WTC11 (cell line): Measurements from ENCODE around the gene MICAL1. TPM values are rescaled to one million over a fixed set of nuclear protein-coding genes. Genes with fewer than 3 reads are reported as not detected.

Experiments used
- IRF2 ChIP-seq: sonication (generic); formaldehyde crosslinking; IDR thresholded peaks from 2 replicates; pipeline ENCODE4 v1.8.0; 2022; ENCODE audit warnings: low read depth, missing genetic modification reagents, borderline replicate concordance
- MXD4 ChIP-seq: fragments of 250-450 bp; sonication (Bioruptor Pico); IDR thresholded peaks from 2 replicates; pipeline ENCODE4 v1.8.0; 2021; ENCODE audit warnings: mild to moderate bottlenecking, moderate library complexity, borderline replicate concordance
- NFATC4 ChIP-seq: fragments of 250-450 bp; sonication (Bioruptor Pico); IDR thresholded peaks from 2 replicates; pipeline ENCODE4 v1.9.0; 2021; ENCODE audit warnings: mild to moderate bottlenecking
- NR2C2 ChIP-seq: sonication (generic); formaldehyde crosslinking; IDR thresholded peaks from 2 replicates; pipeline ENCODE4 v1.8.0; 2022; ENCODE audit warnings: mild to moderate bottlenecking, missing genetic modification reagents
- NR3C1 ChIP-seq: sonication (generic); formaldehyde crosslinking; conservative IDR thresholded peaks from 2 replicates; pipeline ENCODE4 v1.8.1; 2023; ENCODE audit warnings: low read depth, mild to moderate bottlenecking, missing genetic modification reagents
- RORB ChIP-seq: fragments of 250-450 bp; sonication (Bioruptor Pico); IDR thresholded peaks from 2 replicates; pipeline ENCODE4 v1.9.0; 2021; ENCODE audit warnings: mild to moderate bottlenecking
- SMAD4 ChIP-seq: sonication (generic); formaldehyde crosslinking; IDR thresholded peaks from 2 replicates; pipeline ENCODE4 v1.8.0; 2022; ENCODE audit warnings: mild to moderate bottlenecking, missing genetic modification reagents
- SOX15 ChIP-seq: fragments of 250-450 bp; sonication (Bioruptor Pico); IDR thresholded peaks from 2 replicates; pipeline ENCODE4 v1.9.0; 2021; ENCODE audit warnings: mild to moderate bottlenecking
- TCF7 ChIP-seq: sonication (generic); formaldehyde crosslinking; IDR thresholded peaks from 2 replicates; pipeline ENCODE4 v1.8.0; 2022; ENCODE audit warnings: mild to moderate bottlenecking, low read depth, missing genetic modification reagents, moderate library complexity
- ZNF232 ChIP-seq: sonication (generic); formaldehyde crosslinking; IDR thresholded peaks from 2 replicates; pipeline ENCODE4 v1.8.0; 2022; ENCODE audit warnings: mild to moderate bottlenecking, missing genetic modification reagents
- ZNF317 ChIP-seq: sonication (generic); formaldehyde crosslinking; IDR thresholded peaks from 2 replicates; pipeline ENCODE4 v1.8.1; 2023; ENCODE audit warnings: low read depth, mild to moderate bottlenecking, moderate library complexity, missing genetic modification reagents, borderline replicate concordance
- ZNF423 ChIP-seq: fragments of 250-450 bp; sonication (Bioruptor Pico); IDR thresholded peaks from 2 replicates; pipeline ENCODE4 v2.1.2; 2022; ENCODE audit warnings: mild to moderate bottlenecking, moderate library complexity
- ZNF671 ChIP-seq: fragments of 250-450 bp; sonication (Bioruptor Pico); IDR thresholded peaks from 2 replicates; pipeline ENCODE4 v1.8.0; 2021; ENCODE audit warnings: mild to moderate bottlenecking
- total RNA-seq: library from RNA; stranded (reverse); gene quantifications from 3 replicates; pipeline ENCODE4 v1.2.3, GENCODE V29; 2021
- TF ChIP-seq, protein P1 (sequence below): fragments of 250-450 bp; sonication (Bioruptor Pico); IDR thresholded peaks from 2 replicates; pipeline ENCODE4 v1.8.0; 2021; ENCODE audit warnings: mild to moderate bottlenecking
- TF ChIP-seq, protein P2 (sequence below): fragments of 250-450 bp; sonication (Bioruptor Pico); IDR thresholded peaks from 2 replicates; pipeline ENCODE4 v2.1.2; 2022; ENCODE audit warnings: mild to moderate bottlenecking, moderate library complexity
- TF ChIP-seq, protein P3 (sequence below): fragments of 250-450 bp; sonication (Bioruptor Pico); conservative IDR thresholded peaks from 2 replicates; pipeline ENCODE4 v1.9.0; 2021; ENCODE audit warnings: mild to moderate bottlenecking
- TF ChIP-seq, protein P4 (sequence below): fragments of 250-450 bp; sonication (Bioruptor Pico); IDR thresholded peaks from 2 replicates; pipeline ENCODE4 v1.9.0; 2021; ENCODE audit warnings: mild to moderate bottlenecking, borderline replicate concordance
- TF ChIP-seq, protein P5 (sequence below): sonication (generic); formaldehyde crosslinking; IDR thresholded peaks from 2 replicates; pipeline ENCODE4 v1.8.0; 2022; ENCODE audit warnings: mild to moderate bottlenecking, missing genetic modification reagents
- TF ChIP-seq, protein P6 (sequence below): sonication (generic); formaldehyde crosslinking; IDR thresholded peaks from 2 replicates; pipeline ENCODE4 v1.8.1; 2023; ENCODE audit warnings: mild to moderate bottlenecking, missing genetic modification reagents, moderate library complexity
- TF ChIP-seq, protein P7 (sequence below): sonication (generic); formaldehyde crosslinking; IDR thresholded peaks from 2 replicates; pipeline ENCODE4 v1.8.0; 2023; ENCODE audit warnings: mild to moderate bottlenecking, missing genetic modification reagents
- TF ChIP-seq, protein P8 (sequence below): sonication (generic); formaldehyde crosslinking; IDR thresholded peaks from 2 replicates; pipeline ENCODE4 v1.8.1; 2022; ENCODE audit warnings: mild to moderate bottlenecking, missing genetic modification reagents, moderate library complexity, borderline replicate concordance
- TF ChIP-seq, protein P9 (sequence below): sonication (generic); formaldehyde crosslinking; IDR thresholded peaks from 2 replicates; pipeline ENCODE4 v1.8.1; 2023; ENCODE audit warnings: mild to moderate bottlenecking, missing genetic modification reagents, moderate library complexity

Gene MICAL1
- total RNA-seq, 1 experiment from 2014 or later, result 57.4 TPM

DNA sequence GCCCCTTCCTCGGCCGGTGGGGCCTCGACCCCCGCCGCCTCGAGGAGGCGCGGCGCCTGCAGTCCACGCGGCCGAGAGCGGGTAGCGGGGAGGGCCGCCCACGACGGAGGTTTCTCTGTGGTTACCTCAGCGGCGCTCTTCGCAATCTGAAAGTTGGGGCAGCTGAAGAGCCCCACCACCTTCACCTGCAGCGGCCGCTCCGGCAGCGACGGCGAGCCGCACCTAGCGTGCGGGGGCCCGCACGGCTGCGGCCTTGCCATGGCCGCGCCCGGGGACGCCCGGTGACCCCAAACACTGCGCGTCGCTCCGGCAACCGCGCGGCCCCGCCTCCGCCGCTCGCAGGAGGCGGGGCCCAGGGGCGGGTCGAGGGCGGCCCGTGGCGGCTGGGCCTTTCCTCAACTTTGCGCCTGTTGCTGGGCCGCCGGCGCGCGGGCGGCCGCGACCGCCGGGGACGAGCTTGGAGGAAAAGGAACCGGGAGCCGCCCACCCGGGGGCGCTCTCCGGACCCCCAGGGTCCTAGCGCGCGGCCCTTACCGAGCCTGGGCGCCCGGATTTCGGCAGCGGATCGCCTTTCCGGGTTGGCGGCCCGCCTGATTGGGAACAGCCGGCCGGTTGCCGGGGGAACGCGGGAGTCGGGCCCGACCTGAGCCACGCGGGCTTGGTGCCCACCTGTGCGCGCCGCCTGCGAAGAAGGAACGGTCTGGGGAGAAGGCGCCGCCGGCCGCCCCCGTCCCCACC lies 15.1 kb downstream of the MICAL1 start, which contains the start of the genes PPIL6 and SMPD2 (continued):
- TF ChIP-seq, protein P1, sequence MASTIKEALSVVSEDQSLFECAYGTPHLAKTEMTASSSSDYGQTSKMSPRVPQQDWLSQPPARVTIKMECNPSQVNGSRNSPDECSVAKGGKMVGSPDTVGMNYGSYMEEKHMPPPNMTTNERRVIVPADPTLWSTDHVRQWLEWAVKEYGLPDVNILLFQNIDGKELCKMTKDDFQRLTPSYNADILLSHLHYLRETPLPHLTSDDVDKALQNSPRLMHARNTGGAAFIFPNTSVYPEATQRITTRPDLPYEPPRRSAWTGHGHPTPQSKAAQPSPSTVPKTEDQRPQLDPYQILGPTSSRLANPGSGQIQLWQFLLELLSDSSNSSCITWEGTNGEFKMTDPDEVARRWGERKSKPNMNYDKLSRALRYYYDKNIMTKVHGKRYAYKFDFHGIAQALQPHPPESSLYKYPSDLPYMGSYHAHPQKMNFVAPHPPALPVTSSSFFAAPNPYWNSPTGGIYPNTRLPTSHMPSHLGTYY (CRISPR knock-in tag), result no peak
- TF ChIP-seq MXD4 (CRISPR knock-in tag) (no peak), IRF2 (no peak), ZNF232 (CRISPR knock-in tag) (peak; percentile 43; the same call in 1 of the 2 replicates), ZNF671 (no peak), RORB (CRISPR knock-in tag) (no peak), SMAD4 (CRISPR knock-in tag) (no peak), ZNF317 (CRISPR knock-in tag) (peak; percentile 20; the same call in 1 of the 2 replicates), NR3C1 (no peak), NFATC4 (no peak), SOX15 (CRISPR knock-in tag) (no peak), ZNF423 (CRISPR knock-in tag) (no peak; the same call in 1 of the 2 replicates), TCF7 (CRISPR knock-in tag) (no peak), NR2C2 (CRISPR knock-in tag) (peak; percentile 7; the same call in 1 of the 2 replicates)
- TF ChIP-seq, protein P2, sequence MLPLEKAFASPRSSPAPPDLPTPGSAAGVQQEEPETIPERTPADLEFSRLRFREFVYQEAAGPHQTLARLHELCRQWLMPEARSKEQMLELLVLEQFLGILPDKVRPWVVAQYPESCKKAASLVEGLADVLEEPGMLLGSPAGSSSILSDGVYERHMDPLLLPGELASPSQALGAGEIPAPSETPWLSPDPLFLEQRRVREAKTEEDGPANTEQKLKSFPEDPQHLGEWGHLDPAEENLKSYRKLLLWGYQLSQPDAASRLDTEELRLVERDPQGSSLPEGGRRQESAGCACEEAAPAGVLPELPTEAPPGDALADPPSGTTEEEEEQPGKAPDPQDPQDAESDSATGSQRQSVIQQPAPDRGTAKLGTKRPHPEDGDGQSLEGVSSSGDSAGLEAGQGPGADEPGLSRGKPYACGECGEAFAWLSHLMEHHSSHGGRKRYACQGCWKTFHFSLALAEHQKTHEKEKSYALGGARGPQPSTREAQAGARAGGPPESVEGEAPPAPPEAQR (CRISPR knock-in tag), result no peak
- TF ChIP-seq, protein P3, sequence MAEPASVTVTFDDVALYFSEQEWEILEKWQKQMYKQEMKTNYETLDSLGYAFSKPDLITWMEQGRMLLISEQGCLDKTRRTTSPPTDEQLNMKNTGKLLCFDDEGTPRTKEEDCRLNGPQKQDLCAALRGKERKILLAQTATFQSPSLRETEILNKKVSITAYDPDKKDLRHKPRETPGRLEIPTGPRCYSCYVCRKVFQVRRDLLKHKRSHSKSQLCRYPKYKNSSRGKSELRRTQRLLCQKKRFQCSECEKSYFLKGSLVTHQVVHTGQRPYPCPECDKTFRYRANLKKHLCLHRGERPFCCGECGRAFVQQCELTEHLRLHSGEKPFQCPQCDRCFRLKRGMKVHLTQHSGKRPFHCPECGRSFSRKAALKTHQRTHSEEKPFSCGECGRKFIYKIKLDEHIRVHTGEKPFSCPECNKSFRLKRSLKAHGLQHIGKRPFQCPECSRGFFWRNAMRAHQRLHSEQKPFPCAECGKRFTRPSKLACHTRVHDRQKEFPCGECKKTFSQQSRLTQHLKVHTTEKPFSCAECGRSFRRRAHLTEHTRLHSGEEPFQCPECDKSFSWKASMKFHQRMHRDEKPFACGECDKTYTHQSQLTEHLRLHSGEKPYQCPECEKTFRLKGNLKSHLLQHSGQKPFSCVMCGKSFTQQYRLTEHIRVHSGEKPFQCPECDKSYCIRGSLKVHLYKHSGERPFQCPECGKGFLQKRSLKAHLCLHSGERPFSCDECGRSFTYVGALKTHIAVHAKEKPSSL (CRISPR knock-in tag), result no peak
- TF ChIP-seq, protein P4, sequence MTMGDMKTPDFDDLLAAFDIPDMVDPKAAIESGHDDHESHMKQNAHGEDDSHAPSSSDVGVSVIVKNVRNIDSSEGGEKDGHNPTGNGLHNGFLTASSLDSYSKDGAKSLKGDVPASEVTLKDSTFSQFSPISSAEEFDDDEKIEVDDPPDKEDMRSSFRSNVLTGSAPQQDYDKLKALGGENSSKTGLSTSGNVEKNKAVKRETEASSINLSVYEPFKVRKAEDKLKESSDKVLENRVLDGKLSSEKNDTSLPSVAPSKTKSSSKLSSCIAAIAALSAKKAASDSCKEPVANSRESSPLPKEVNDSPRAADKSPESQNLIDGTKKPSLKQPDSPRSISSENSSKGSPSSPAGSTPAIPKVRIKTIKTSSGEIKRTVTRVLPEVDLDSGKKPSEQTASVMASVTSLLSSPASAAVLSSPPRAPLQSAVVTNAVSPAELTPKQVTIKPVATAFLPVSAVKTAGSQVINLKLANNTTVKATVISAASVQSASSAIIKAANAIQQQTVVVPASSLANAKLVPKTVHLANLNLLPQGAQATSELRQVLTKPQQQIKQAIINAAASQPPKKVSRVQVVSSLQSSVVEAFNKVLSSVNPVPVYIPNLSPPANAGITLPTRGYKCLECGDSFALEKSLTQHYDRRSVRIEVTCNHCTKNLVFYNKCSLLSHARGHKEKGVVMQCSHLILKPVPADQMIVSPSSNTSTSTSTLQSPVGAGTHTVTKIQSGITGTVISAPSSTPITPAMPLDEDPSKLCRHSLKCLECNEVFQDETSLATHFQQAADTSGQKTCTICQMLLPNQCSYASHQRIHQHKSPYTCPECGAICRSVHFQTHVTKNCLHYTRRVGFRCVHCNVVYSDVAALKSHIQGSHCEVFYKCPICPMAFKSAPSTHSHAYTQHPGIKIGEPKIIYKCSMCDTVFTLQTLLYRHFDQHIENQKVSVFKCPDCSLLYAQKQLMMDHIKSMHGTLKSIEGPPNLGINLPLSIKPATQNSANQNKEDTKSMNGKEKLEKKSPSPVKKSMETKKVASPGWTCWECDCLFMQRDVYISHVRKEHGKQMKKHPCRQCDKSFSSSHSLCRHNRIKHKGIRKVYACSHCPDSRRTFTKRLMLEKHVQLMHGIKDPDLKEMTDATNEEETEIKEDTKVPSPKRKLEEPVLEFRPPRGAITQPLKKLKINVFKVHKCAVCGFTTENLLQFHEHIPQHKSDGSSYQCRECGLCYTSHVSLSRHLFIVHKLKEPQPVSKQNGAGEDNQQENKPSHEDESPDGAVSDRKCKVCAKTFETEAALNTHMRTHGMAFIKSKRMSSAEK (CRISPR knock-in tag), result no peak
- TF ChIP-seq, protein P5, sequence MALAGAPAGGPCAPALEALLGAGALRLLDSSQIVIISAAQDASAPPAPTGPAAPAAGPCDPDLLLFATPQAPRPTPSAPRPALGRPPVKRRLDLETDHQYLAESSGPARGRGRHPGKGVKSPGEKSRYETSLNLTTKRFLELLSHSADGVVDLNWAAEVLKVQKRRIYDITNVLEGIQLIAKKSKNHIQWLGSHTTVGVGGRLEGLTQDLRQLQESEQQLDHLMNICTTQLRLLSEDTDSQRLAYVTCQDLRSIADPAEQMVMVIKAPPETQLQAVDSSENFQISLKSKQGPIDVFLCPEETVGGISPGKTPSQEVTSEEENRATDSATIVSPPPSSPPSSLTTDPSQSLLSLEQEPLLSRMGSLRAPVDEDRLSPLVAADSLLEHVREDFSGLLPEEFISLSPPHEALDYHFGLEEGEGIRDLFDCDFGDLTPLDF (CRISPR knock-in tag), result no peak
- TF ChIP-seq, protein P6, sequence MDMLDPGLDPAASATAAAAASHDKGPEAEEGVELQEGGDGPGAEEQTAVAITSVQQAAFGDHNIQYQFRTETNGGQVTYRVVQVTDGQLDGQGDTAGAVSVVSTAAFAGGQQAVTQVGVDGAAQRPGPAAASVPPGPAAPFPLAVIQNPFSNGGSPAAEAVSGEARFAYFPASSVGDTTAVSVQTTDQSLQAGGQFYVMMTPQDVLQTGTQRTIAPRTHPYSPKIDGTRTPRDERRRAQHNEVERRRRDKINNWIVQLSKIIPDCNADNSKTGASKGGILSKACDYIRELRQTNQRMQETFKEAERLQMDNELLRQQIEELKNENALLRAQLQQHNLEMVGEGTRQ, result no peak
- TF ChIP-seq, protein P7, sequence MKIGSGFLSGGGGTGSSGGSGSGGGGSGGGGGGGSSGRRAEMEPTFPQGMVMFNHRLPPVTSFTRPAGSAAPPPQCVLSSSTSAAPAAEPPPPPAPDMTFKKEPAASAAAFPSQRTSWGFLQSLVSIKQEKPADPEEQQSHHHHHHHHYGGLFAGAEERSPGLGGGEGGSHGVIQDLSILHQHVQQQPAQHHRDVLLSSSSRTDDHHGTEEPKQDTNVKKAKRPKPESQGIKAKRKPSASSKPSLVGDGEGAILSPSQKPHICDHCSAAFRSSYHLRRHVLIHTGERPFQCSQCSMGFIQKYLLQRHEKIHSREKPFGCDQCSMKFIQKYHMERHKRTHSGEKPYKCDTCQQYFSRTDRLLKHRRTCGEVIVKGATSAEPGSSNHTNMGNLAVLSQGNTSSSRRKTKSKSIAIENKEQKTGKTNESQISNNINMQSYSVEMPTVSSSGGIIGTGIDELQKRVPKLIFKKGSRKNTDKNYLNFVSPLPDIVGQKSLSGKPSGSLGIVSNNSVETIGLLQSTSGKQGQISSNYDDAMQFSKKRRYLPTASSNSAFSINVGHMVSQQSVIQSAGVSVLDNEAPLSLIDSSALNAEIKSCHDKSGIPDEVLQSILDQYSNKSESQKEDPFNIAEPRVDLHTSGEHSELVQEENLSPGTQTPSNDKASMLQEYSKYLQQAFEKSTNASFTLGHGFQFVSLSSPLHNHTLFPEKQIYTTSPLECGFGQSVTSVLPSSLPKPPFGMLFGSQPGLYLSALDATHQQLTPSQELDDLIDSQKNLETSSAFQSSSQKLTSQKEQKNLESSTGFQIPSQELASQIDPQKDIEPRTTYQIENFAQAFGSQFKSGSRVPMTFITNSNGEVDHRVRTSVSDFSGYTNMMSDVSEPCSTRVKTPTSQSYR (CRISPR knock-in tag), result no peak
- TF ChIP-seq, protein P8, sequence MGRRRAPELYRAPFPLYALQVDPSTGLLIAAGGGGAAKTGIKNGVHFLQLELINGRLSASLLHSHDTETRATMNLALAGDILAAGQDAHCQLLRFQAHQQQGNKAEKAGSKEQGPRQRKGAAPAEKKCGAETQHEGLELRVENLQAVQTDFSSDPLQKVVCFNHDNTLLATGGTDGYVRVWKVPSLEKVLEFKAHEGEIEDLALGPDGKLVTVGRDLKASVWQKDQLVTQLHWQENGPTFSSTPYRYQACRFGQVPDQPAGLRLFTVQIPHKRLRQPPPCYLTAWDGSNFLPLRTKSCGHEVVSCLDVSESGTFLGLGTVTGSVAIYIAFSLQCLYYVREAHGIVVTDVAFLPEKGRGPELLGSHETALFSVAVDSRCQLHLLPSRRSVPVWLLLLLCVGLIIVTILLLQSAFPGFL (CRISPR knock-in tag), result no peak
- TF ChIP-seq, protein P9, sequence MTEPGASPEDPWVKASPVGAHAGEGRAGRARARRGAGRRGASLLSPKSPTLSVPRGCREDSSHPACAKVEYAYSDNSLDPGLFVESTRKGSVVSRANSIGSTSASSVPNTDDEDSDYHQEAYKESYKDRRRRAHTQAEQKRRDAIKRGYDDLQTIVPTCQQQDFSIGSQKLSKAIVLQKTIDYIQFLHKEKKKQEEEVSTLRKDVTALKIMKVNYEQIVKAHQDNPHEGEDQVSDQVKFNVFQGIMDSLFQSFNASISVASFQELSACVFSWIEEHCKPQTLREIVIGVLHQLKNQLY (CRISPR knock-in tag), result no peak
